Endometrial microvascular endothelial cells (primary cell): ENCODE measurements around the gene SCFD2. TPM values are rescaled to one million over a fixed set of nuclear protein-coding genes. Genes with fewer than 3 reads are reported as not detected.
"Not testable (repeated sequence)": the region's sequence is repeated elsewhere in the genome, so short reads cannot be mapped to it uniquely, and the experiment has no call there.

Experiments
- in situ Hi-C: cut with HindIII; loops from 2 replicates; pipeline ENCODE4 v1.10.0; 2017; ENCODE audit warnings: low sequenced_read_pairs, low pct_unique_long_range_greater_than_20kb; ENCODE audit errors: inconsistent ontology term
- total RNA-seq: library from RNA; depleted of rRNA; stranded (reverse); fragments of >200 nt; gene quantifications from one replicate; pipeline ENCODE4 v1.2.3, GENCODE V29; 2015; ENCODE audit errors: inconsistent ontology term

The SCFD2 gene
- total RNA-seq, 1 donor from 2014 or later, result 25.8 TPM

DNA sequence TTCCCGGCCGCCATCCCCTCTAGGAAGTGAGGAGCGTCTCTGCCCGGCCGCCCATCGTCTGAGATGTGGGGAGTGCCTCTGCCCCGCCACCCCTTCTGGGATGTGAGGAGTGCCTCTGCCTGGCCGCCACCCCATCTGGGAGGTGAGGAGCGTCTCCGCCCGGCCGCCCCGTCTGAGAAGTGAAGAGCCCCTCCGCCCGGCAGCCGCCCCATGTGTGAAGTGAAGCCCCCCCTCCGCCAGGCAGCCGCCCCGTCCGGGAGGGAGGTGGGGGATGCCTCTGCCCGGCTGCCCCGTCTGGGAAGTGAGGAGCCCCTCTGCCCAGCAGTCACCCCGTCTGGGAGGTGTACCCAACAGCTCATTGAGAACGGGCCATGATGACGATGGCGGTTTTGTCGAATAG lies 373.3 kb downstream of the SCFD2 start:
- in situ Hi-C loops, result not testable (repeated sequence)

DNA sequence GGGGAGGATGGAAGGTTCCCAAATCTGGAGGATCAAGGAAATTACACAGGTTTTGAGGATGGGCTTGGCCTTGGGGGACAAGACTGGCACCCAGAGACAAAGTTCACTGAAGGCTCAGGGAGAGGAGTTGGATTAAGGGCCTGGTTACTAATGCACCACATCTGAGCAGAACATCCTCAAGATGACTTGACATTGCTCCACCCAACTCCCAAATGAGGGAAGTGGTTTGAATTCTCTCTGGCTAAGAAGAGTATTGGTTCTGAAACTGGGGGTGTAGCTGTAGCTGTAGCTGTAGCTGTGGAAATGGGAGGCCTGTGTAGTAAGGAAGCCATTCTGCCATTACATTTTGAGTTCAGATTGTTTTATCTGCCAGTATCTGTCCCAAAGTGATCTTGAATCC lies 374.4 kb downstream of the SCFD2 start:
- in situ Hi-C loops, result no loop called here

DNA sequence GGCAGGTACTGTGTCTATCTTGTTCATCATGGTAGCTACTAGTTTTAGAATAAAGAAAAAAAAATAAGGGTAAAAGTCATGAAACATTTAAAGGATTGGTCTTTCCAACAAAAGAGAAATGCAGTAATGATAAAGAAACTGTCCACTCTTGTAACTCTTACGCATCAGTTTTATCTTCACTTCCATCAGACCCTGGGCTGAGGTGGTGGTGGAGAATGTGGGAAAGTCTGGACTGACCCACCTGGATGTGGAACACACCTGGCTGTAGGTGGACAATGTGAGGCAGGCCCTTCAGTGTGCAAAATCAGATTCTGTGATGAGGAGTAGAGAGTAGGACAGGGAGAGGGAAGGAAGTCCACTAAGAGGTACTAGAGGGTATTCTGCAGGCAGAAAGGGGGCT lies 375.2 kb downstream of the SCFD2 start:
- in situ Hi-C loops, result no loop called here

DNA sequence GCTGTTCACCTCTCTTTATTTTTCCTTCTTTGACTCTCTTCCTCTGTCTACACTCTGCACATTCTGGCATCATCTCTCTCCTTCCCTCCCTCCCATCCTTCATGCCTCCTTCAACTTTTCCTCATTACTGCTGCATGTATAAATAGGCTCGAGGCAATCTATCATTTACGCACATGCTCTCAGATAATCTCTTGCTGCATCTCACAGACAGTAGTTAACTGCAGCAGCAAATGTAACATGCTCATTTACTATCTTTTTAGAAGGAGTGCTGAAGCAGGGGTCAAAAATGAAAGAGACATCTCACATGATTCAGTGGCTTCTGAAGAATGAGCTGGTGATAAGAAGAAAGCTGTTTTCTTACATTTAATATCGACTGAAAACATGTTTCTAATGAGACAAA lies 376.0 kb downstream of the SCFD2 start:
- in situ Hi-C loops, result no loop called here

DNA sequence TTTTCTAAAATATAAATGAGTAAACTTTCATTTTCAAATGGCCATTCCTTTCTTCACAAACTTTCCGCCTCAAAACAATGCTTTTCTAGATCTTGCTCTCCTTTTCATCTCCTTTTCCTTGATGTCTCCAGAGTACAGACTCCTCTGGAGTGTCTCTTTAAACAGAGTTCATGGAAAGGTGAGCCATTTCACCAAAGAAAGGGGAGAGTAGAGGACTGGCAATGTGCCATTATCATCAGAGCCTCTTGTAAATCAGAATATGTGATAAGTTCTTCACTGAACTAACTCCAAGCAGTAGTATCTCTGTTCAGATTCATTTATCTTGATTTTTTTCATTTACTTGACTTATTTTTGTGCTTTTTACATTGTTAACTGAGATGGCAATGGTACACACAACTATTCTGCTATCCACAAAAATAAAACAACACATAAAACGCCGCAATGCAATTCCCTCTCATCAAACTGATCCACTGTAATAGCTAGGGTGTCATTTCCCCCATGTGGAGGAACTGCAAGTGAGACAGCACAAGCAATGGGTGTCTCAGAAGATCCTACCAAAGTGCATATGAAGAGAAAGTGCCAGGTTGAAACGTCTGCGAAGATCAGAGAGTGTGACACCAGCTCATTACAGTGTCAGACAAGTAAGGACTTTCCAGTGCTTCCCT lies 378.3 kb downstream of the SCFD2 start:
- in situ Hi-C loops, result no loop called here

DNA sequence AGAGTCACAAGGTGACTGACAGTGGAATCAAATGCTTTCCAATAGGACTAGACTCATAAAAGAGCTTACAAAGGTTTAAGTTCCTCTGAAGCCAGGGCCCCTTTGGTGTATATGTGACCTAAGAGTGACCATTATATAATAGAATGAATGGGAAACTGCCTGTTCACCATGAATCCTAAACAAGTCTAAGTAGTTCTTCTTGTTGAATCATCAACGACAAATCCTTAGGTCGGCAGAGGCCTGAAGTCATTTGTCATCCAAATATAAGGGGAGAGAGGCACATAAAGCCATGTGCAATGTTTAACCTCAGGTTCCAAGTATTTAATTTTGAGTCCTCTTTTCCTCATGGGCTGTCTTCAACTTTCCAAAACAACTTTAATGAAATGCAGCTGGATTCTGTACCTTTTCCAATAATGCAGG lies 381.4 kb downstream of the SCFD2 start:
- in situ Hi-C loops, result no loop called here

DNA sequence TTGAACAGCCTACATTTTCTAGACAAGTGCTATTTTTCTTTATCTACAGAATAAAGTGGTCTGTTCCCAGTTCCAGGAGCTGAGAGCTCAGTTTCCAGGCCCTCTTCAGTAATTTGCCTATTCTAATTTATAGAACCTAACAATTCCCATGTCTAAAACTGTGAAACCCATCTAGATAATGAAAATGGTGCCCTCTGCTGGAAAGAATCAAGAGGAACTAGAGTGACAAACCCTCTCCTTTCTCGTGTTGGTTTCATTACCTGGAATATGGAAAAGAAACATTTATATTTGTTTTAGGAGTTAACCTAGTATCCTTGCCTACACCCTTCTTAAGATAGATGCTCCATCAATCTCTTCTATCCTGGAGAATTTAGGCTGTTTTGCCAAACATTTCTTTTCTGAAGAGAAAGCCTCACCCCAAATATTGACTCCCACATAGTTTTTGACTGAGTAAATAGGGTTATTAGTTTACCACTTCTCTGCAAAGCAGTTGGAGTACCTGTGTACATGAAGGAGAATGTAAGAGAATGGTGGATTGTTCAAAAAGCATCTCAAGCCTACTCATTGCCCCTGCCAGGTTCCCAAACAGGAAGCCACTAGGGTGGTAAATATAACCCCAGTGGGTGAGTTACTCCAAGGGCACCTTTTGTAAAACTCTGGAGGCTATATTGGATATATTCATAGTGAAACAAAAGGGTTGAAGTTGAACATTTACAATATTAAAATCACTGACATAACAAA lies 382.1 kb downstream of the SCFD2 start:
- in situ Hi-C loops, result no loop called here

DNA sequence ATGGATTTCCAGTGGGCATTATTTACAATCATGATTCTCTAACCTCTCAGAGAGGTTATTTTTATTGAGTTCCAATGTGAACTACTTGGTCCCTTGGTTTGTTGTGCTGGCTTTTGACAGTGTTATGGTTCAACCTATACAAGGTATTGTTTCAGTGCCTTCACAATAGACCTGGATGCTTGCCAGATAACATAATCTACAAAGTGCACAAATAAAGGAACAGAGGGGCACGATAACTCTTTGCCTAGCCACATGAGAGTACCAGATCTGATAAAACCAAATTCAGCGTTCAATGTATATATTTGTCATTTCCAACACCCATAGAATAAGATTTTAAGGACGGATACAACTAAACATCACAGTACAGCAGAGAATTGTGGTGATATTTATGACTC lies 382.9 kb downstream of the SCFD2 start:
- in situ Hi-C loops, result no loop called here

DNA sequence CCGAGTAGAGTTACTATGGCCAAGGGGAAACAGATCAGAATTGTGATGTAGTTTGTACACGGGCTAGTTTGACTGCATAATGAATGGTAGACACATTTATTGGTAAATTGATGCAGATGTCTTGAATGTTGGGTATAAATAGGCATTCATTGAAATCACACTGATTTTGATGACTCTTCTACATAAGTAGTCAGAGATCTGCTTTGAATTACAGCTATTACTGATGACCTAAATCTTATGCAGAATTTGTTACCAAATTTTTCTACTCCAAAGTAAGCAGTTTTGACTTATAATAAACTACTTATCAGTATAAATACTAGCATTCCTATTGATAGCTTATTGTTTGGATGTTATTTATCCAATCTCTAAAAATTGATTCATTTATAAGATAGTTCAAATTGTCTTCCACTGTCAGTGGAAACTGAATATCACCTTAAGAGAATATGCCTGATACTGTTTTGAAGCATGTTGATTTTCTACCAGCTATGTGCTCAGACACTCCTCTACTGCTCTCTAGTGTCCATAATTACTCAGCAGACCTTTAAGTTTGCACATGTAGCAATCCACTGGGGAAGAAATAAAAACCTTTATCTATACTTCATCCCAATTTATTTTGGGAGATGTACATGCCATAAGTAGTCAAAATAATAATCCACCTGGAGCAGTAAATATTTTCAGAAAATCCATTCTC lies 383.5 kb downstream of the SCFD2 start:
- in situ Hi-C loops, result no loop called here

DNA sequence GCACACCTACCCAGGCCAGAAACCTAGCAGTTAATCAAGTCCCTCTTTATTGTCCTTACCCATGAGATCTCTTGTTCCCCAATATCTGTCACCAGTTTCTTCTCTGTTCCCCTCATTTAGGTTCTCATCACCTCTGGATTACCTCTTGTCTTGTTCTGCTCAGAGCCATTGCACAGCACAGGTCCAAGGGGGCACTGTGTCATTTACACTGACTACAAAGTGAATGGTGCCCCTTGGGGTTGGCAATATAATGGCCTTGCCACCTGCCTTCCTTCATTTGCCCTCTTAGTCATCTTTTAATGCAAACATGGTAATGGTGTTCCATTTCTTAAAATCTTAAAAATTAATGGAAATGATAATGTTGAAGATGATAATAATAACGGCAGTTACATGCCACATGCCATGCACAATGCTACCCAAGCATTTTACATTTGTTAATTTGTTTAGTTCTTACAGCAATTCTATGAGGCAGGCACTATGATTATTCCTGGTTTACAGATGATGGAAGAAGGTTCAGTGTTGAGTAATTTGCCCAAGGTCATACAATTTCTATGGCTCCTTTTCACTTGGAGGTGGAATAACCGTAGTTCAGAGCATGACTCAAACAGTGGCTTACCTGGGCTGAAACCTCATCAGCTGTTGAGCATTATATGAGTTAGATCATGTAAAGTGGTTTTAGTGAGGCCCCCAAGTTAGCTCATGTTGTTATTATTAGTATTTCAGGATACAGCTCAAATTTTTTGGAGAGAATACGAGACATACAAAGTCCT lies 385.9 kb downstream of the SCFD2 start:
- in situ Hi-C loops, result no loop called here

DNA sequence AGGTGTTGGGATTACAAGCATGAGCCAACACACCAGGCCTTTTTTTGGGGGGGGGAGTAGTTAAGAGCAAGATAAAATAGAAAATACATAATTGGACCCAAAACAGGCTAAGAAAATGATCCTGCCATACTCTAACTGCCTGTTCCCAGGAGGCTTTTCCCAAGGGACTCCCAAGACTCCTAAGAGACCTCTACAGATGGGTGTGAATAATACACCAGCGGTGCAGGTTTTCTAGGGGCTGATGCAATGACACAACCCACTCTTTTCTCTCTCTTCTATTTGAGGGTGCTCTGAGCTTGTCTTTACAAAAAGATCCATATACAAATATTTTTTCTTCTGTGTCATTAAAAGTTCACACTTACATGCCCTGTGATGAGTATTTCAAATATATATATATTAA lies 386.8 kb downstream of the SCFD2 start:
- in situ Hi-C loops, result no loop called here

DNA sequence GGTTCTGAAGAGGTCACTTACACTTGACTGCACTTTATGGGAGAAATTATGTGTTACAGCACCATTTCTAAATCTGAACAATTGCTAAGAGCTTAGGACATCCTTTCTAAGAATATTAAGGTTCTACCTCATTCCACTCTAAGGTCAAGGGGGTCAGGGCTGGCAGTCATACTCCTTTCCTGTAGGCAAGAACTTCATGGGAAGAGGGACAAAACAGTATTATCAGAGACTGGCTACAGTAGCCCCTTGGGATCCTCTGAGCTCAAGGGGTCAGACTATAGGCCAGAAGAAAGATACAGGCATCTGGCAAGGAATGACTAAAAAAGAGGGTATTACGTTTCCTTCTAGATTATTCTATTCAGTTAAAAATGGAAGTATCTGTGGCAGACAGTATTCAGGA lies 388.6 kb downstream of the SCFD2 start:
- in situ Hi-C loops, result no loop called here

DNA sequence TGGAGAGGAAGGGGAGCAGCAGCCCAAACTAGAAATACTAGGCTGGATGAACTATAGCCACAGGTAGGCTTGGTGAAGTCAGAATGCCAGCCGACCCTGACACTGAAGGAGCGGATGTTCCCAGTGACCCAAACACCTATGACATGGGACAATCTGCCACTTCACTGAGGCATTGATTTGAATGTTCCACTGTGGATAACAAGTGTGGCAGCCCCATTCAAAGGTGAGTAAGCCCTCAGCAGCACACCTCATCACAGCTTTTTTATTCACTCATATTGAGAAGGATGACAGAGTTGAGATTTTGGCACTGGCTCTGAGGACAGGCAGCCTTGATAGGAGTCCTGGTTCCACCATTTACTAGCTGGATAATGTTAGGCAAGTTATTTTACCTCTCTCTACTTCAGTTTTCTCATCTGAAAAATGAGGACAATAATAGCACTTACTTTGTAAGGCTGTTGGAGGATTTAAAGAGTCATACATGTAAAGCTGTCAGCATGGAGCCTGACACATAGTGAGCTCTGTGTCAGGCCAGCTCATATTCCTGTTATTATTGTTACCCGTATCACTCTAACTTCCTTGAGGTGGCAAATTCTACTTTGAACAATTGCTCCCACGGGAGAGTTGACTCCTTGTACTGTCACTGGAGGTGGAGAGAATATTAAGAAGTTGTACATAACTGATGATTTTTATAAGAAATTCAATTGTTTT lies 389.2 kb downstream of the SCFD2 start:
- in situ Hi-C loops, result no loop called here

DNA sequence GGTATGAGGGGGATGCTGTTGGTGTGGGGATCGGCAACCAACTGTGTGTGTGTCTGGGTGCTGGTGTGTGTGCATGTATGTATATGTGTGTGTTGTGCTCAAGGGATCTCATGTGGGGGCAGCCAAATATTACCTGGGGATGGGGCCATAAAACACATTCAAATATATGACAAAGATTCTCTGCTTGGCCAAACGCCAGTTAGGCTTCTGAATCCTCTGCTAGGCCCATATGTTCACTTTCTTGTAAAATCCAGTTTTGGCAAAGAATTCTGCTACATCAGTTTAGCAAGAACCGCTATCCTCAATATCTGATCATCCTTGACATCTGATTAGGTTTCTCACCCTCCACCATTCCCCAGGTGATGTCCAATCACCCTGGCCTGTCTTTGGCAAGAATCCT lies 397.2 kb downstream of the SCFD2 start:
- in situ Hi-C loops, result no loop called here

DNA sequence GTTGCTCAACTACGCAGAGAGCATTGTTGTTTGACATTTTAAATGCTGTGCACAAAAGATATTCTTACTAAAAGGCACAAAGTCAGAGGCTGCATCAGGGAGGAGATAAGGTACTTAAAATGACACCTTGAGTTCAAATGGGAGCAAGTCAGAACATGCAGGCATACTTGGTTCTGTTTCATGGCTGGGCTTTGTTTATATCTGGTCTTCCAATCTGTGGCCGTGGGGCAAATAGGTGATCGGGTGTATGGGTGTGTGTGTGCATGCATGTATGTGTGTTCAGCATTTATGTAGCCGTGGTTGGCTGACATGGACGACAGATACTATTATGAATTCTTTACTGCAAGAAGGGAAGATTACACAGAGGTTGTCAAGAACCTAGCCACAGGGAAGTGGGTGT lies 397.6 kb downstream of the SCFD2 start:
- in situ Hi-C loops, result no loop called here

DNA sequence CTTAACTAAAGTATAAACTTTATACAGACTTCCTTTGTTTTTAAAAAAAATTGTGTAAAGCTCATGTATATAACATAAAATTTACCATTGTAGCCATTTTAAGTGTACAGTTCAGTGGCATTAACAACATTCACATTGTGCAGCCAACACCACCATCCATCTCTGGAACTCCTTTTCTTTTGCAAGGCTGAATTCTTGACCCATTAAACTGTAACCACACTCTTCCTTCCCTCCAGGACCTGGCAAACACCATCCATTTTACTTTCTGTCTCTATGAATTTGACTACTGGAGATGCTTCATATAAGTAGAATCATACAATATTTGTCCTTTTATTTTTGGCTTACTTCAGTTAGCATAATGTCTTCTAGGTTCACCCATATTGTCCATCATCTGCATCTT lies 399.1 kb downstream of the SCFD2 start:
- in situ Hi-C loops, result no loop called here

DNA sequence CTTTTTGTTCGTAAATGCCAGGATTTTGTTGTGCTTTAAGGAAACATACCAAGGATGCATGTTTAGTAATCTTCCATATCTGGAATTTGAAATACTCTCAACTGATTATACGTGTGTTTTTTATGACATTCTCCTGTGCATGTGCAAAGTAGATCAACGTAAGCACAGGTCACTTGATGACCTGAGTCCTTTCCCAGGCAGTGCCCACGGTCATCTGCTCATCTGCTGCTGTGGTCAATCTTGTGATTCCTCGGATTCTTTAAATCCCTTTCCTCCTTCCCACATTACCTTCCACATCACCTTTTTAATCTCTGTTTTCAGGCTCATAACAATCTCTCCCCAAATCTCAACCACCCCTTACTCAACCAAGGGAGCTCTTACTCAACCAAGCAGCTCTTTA lies 399.7 kb downstream of the SCFD2 start:
- in situ Hi-C loops, result no loop called here

DNA sequence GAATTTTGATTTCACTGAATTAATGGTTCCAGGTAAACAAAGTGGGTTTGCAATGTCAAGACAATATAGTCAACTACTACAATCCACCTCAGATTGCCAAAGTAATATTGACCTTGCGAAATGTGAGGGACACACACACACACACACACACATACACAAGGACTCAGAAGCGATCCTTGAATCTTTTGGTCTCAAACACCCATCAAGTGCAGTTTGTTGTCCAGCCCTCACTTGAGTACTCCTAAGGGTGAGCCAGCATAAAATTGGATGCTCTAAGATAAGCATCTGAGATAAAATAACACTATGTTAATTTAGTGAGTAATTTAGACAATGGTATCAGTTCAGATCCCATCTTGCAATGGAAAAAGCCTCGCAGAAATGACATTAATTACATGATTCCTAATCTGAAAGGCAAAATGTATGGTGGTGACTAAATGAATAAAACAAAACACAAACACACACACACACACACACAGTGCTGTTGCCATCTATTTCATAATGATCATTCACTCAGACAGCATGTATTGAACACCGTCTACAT lies 401.2 kb downstream of the SCFD2 start:
- in situ Hi-C loops, result no loop called here

DNA sequence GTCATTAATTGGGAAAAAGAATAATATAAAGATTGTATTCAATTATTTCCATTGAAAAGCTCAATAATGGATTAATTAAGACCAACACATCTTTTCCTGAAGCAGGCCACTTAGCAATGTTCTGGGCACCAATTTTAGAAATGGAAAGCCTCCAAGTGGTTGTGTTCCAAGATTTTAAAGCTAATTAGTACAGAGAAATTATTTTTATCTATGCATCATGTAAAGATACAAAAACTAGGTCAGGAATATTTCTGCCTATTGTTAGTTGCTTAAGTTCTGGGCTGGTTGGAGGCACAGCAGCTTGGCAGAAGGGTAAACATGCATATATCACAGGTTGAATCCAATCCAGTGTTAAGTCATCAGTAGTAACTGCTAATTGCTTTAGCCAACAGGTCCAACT lies 401.9 kb downstream of the SCFD2 start:
- in situ Hi-C loops, result no loop called here
